ENCODE measurements around the gene TFDP1. TPM values are rescaled to one million over a fixed set of nuclear protein-coding genes. Genes with fewer than 3 reads are reported as not detected.

TFDP1 gene
- total RNA-seq, 2 experiments from 2014 or later, result 87.9 to 119 TPM

- Histone ChIP-seq H3K27ac (ENCODE audit: low read depth, low read length, poor library complexity, severe bottlenecking) (no peak overlapping the region), H4K20me1 (ENCODE audit: insufficient read depth, low read length) (no peaks in the 10 kb centered on the region), H3K9me2 (ENCODE audit: insufficient read depth, low read length) (no peaks in the 10 kb centered on the region), H3K4me2 (ENCODE audit: low read length) (no peak overlapping the region), H3K79me2 (ENCODE audit: insufficient read depth, low read depth, low read length) (no peaks in the 10 kb centered on the region), H3K36me3 (ENCODE audit: insufficient read depth, low read length) (no peaks in the 10 kb centered on the region), H3K9me3 (ENCODE audit: low read length) (no peaks in the 10 kb centered on the region), H2AFZ (ENCODE audit: low read length) (no peak overlapping the region), H3K4me1 (ENCODE audit: insufficient read depth, low read length, poor library complexity, severe bottlenecking) (no peaks in the 10 kb centered on the region), H3K4me3 (ENCODE audit: low read depth, low read length, poor library complexity, severe bottlenecking) (no peak overlapping the region)
- TF ChIP-seq EZH2phosphoT487 (IDR thresholded peaks at IDR 0.05; ENCODE audit: borderline replicate concordance, low read depth, low read length), result no peak
- TF ChIP-seq CTCF (conservative IDR thresholded peaks at IDR 0.05; ENCODE audit: low read length), result no peak
- POLR2A ChIA-PET, result no interaction called here
- no TSS peak for BruUV-seq (replicated peaks)
- DNase-seq (ENCODE audit: low spot score), result no peak
- CTCF ChIA-PET (ENCODE audit: unreplicated experiment), result no interaction called here
- intact Hi-C loops (cut with micrococcal nuclease; ENCODE audit: unreplicated experiment), result no loop called here
Measured at GRCh38 chr13:113649212-113649611, 64.7 kb downstream of the TFDP1 start.

GRCh38 chr13:113650275-113650674 is 65.7 kb downstream of the TFDP1 start:
- H3K4me2 ChIP-seq (ENCODE audit: low read length), result no peak overlapping the region
- H3K36me3 ChIP-seq (ENCODE audit: insufficient read depth, low read length), result no peaks in the 10 kb centered on the region
- H3K27ac ChIP-seq (ENCODE audit: low read depth, low read length, poor library complexity, severe bottlenecking), result no peak overlapping the region
- ChIA-PET POLR2A (no interaction called here), CTCF (ENCODE audit: unreplicated experiment) (no interaction called here)
- no peak for TF ChIP-seq EZH2phosphoT487 (IDR thresholded peaks at IDR 0.05; ENCODE audit: borderline replicate concordance, low read depth, low read length)
- no peaks in the 10 kb centered on the region for H3K4me1 ChIP-seq (ENCODE audit: insufficient read depth, low read length, poor library complexity, severe bottlenecking)
- H3K9me3 ChIP-seq (ENCODE audit: low read length), result no peaks in the 10 kb centered on the region
- intact Hi-C loops (cut with micrococcal nuclease; ENCODE audit: unreplicated experiment), result no loop called here
- no peaks in the 10 kb centered on the region for H3K79me2 ChIP-seq (ENCODE audit: insufficient read depth, low read depth, low read length)
- BruUV-seq (replicated peaks), result no TSS peak
- no peak overlapping the region for H2AFZ ChIP-seq (ENCODE audit: low read length)
- no peak overlapping the region for H3K4me3 ChIP-seq (ENCODE audit: low read depth, low read length, poor library complexity, severe bottlenecking)
- H4K20me1 ChIP-seq (ENCODE audit: insufficient read depth, low read length), result no peaks in the 10 kb centered on the region
- no peak for DNase-seq (ENCODE audit: low spot score)
- H3K9me2 ChIP-seq (ENCODE audit: insufficient read depth, low read length), result no peaks in the 10 kb centered on the region

GRCh38 chr13:113650731-113651148 is 66.2 kb downstream of the TFDP1 start:
- no peak for DNase-seq (ENCODE audit: low spot score)
- H3K4me1 ChIP-seq (ENCODE audit: insufficient read depth, low read length, poor library complexity, severe bottlenecking), result no peaks in the 10 kb centered on the region
- H2AFZ ChIP-seq (ENCODE audit: low read length), result no peak overlapping the region
- ChIA-PET CTCF (ENCODE audit: unreplicated experiment) (no interaction called here), POLR2A (no interaction called here)
- H3K79me2 ChIP-seq (ENCODE audit: insufficient read depth, low read depth, low read length), result no peaks in the 10 kb centered on the region
- no TSS peak for BruUV-seq (replicated peaks)
- H3K27ac ChIP-seq (ENCODE audit: low read depth, low read length, poor library complexity, severe bottlenecking), result no peak overlapping the region
- no peak overlapping the region for H3K4me2 ChIP-seq (ENCODE audit: low read length)
- H3K36me3 ChIP-seq (ENCODE audit: insufficient read depth, low read length), result no peaks in the 10 kb centered on the region
- intact Hi-C loops (cut with micrococcal nuclease; ENCODE audit: unreplicated experiment), result no loop called here
- TF ChIP-seq EZH2phosphoT487 (IDR thresholded peaks at IDR 0.05; ENCODE audit: borderline replicate concordance, low read depth, low read length) (no peak), CTCF (conservative IDR thresholded peaks at IDR 0.05; ENCODE audit: low read length) (no peak)
- H3K9me3 ChIP-seq (ENCODE audit: low read length), result no peaks in the 10 kb centered on the region
- H4K20me1 ChIP-seq (ENCODE audit: insufficient read depth, low read length), result no peaks in the 10 kb centered on the region
- H3K4me3 ChIP-seq (ENCODE audit: low read depth, low read length, poor library complexity, severe bottlenecking), result no peak overlapping the region
- no peaks in the 10 kb centered on the region for H3K9me2 ChIP-seq (ENCODE audit: insufficient read depth, low read length)
